HG02610 (cell line): ENCODE results near the gene IDH3B.

ENCODE experiments used
- ATAC-seq: cut with Tn5 transposase; IDR thresholded peaks from one replicate; pipeline ENCODE4 v1.9.1; 2021; ENCODE audit warnings: mild to moderate bottlenecking, moderate library complexity; ENCODE audit not compliant: unreplicated experiment

Gene IDH3B

DNA sequence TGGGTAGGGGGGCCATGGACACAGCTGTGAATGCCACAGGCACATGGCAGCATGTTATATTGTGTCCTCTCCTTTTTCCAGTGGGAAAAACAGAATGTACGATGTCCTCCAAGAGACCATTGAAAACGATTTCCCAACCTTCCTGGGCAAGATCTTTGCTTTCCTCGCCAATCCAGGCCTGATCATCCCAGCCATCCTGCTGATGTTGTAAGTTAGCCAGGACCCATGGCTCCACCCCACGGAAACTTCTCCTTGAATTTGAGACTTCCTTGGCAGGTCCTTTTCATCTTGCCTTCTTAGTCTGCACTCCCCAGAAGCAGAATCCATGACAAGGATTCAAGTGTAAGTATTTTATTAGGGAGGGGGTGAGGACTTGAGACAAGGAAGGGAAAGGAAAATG is 39.8 kb downstream of the IDH3B start:
- no peak for ATAC-seq

DNA sequence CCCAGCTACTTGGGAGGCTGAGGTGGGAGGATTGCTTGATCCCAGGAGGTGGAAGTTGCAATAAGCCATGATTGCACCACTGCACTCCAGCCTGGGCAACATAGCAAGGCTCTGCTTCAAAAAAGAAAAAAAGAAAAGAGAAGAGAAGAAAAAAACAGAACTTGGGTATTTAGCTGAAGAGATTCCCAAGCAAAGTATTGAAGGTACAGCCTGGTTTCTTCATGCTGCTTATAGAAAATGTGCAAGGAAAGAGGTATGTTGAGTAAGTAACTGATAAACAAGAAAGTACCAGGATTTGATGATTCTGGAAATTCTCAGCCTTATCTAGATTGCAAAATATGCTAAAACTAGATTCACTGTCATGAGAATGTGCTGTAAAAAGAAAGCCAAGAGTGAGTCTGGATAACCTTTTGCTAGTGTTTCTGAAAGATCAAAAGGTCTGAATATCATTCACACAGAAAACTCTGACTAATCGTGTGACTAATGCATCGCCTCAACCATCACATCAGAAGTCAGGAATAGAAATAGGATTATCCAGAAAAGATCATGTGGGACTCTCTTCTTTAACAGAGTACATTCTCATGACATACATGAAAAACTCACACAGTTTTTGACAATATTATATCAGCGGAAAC is 43.9 kb downstream of the IDH3B start:
- no peak for ATAC-seq

DNA sequence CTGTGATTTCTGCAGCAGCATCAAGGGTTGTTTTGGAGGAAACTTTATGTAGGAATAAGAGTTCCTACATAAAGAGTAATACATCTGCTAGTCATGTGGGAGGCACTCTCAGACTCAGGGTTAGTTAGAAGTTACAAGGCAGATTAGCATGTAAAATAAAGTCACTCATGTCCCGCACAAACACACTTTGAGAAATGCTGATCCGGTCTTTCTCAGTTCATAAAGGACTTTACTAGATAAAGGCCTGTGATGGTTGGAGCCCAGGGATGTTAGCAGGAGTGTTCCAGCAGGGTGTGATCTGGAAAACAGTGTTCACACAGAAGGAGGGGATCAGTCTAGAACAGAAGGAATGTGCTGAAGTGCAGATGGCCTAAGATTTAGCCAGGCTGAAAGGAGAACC is 44.7 kb downstream of the IDH3B start:
- ATAC-seq = no peak

DNA sequence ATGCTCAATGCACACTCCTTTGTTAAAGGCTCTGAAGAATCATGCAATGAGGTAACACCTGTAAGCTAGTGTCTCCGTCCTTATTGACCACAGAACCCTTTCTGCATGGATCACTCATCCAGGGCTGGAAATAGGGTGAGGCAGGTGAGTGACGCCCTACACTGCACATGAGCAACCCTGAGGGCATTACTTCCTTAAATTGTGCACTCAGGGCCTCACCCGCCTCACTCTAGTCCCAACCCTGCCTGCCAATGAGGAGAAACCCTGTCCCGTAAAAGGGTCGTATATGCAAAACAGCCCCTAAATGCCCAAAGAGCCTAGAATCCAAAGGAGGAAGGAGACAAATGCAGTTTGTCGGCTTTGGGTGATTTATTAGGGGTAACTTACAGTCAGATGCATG is 45.2 kb downstream of the IDH3B start:
- ATAC-seq = no peak

DNA sequence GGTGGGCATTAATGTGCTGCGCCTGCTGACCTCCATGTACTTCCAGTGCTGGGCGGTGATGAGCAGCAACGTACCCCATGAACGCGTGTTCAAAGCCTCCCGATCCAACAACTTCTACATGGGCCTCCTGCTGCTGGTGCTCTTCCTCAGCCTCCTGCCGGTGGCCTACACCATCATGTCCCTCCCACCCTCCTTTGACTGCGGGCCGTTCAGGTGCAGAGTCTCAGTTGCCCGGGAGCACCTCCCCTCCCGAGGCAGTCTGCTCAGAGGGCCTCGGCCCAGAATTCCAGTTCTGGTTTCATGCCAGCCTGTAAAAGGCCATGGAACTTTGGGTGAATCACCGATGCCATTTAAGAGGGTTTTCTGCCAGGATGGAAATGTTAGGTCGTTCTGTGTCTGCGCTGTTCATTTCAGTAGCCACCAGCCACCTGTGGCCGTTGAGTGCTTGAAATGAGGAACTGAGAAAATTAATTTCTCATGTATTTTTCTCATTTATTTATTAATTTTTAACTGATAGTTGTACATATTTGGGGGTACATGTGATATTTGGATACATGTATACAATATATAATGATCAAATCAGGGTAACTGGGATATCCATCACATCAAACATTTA is 46.8 kb downstream of the IDH3B start:
- ATAC-seq = no peak

DNA sequence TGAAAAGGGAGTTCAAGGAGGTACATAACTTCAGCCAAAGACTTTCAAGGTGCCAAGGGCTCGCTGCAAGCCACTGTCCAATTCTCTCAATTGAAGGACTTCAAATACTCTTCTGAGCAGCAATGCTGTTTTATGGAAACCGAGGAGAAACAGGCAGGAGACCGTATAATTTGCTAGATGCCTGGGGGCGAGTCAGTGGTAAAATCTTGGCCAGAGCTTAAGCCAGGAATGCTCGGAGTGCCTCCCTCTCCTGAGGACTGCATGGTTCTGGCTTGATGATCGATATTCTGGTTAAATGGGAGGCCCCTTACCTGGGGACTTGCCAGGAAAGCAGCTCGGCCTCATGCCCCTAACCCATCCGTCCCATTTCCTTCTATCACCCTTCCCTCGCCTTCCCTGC is 47.4 kb downstream of the IDH3B start:
- no peak for ATAC-seq

DNA sequence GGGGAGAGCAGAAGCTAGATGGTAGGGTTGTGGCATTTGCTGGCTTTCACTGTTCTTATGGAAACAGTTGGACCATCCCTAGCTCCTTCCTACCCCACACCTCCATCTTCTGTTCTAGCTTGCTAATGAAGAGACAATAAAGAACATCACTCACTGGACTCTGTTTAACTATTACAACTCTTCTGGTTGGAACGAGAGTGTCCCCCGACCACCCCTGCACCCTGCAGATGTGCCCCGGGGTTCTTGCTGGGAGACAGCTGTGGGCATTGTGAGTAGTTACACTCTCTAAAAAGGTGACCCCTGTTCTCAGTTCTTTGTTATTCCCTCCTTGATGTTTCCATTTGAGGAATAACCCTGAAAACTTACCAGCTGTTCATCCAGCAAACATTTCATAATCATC is 51.9 kb downstream of the IDH3B start:
- no peak for ATAC-seq

DNA sequence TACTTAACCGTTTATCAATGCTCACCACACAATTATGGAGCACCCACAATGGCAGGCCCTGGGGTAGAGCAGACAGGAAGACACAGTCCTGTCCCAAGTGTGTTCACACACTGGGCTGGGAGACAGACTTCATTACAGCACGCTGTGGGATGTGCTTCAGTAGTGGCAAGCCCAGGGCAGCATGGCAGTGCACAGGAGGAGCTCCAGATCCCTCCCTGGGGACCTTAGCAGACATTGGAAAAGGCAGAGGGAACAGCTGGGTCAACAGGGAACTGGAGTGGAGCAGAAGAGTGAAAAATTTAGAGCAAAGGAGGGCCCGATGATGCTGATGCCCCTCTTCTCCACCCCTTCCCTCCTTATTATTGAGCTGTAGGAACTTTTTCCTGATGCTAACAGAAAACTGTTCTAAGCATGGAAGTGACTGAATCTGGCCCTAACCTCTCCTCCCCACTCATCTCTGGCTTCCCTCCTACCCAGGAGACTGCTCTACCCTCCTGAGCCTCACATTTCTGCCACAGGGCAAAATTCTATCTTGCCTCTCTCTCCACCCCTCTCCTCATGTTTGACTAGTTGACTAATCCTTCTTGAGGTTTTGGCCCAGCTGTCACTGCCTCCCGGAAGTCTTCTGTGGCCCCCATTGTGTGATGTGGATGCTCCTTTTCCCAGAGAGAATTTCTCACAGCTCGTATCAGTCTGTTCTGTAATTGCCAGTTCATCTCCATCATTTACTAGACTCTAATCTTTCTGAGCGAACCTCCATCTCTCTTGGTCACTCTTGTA is 52.9 kb downstream of the IDH3B start:
- no peak for ATAC-seq

DNA sequence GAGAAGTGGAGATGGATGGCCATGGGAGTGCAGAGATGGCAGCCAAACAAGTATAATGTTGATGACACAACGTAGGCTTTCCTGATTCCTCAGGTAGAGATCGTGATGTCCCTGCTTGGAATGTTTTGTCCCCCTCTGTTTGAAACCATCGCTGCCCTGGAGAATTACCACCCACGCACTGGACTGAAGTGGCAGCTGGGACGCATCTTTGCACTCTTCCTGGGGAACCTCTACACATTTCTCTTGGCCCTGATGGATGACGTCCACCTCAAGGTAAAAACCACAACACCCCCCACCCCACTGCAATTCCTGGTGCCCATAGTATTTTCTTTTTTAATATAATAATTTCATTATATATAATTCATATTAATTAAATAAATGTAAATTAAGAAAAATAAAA is 53.7 kb downstream of the IDH3B start:
- no peak for ATAC-seq
